Kidney tubule cell (primary cell): ENCODE data around the gene LPP.

Experiments used
- DNase-seq: peaks from one replicate; pipeline ENCODE4 v3.0.0-alpha.2; 2018; ENCODE audit warnings: low spot score

LPP gene

DNA sequence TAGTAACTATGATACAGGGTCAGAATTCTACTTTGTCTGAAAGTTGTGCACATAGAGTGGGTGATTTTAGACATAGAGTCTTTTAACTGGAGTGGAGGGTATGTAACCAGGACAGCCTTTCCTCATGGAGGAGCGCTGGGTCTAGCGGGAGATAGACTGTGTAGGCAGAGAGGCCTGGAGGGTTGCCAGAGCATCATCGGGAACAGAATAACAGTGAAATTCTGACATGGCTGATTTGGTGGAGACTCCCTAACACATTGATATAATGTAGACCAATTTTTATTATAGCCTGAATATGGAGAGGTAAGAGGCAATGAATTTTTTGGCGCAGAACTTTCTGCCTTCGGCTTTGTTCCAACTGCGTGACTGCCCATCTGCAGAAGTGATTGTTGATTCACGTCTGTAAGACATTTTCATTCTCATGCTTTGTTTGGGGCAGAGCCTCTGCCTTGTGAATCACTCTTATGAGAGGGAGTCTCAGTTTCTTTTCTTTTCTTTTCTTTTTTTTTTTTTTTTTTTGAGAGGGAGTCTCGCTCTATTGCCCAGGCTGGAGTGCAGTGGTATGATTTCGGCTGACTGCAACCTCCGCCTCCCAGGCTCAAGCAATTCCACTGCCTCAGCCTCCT lies 16.0 kb downstream of the LPP start:
- no peak for DNase-seq

DNA sequence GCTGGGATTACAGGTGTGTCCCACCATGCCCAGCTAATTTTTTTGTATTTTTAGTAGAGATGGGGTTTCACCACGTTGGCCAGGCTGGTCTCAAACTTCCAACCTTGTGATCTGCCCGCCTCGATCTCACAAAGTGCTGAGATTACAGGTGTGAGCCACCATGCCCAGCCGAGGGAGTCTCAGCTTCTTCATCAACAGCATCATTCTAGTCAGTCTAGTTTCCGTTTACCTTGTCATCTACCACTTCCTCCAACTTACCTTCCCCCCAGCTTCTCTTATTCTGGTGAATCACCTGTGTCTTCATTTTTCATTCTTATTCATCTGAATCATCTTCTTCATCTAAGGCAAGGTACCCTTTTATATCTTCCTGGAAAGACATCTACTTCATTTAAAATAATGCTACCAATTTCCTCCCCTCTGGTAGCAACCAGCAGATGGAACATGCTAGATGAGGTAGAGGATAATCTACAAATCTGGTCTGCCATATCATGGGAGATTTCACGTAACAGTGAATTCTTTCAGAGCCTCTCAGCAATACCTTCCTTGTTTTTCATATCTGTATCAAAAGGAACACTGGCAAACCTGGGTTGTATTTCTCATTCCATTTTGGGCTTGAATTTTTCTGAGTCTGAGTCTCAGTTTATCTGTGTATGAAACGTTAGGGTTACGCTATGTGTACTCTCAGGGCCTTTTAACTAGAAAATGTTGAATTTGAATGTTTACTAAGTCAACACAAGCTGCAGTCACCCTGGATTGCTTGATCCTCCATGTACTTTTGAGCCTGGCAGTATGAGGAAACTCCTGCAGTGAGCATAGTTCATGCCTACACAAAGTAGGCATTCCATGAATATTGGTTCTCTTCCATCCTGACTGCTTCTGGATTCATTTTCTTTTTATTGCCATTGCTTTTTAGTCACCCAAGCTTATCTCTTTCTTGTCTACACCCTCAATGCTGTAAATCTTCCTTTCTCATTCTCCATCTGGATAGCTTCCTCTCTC lies 16.8 kb downstream of the LPP start:
- DNase-seq, result peak; percentile 87

DNA sequence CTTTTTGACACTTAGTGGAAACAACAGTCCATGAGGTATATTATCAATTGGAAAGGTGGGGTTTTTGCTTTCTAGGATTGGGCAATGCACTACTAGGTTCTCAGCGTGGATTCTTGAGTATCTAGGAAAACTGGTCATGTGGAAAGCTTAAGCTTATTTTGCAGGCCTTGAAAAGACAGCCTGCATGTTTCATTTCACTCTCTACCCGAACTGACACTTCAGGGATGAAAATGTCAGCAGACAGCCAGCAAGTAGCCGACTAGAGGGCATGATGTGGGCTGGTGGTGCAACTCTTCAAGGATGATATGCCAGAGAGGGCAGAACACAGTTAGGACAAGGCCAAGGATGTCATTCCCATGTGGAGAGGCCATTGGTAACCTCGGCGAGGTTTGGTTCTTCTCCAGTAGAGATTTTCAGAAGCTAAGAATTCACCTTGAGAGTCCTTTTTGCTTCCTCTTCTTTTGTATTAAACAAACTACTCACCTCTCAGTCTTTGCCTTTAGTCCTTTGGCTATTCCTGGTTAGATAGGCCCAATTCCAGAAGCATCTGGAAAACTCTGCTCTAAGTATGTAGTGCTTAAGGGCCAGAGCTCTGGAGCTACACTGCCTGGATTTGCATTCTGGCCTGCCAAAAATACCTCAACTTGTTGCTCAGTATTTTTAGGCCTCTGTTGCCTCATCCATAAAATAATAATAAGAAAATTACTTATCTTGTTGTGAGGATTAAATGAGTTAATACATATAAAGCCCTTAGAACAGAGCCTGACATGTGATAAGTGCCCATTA lies 17.9 kb downstream of the LPP start:
- DNase-seq, result no peak

DNA sequence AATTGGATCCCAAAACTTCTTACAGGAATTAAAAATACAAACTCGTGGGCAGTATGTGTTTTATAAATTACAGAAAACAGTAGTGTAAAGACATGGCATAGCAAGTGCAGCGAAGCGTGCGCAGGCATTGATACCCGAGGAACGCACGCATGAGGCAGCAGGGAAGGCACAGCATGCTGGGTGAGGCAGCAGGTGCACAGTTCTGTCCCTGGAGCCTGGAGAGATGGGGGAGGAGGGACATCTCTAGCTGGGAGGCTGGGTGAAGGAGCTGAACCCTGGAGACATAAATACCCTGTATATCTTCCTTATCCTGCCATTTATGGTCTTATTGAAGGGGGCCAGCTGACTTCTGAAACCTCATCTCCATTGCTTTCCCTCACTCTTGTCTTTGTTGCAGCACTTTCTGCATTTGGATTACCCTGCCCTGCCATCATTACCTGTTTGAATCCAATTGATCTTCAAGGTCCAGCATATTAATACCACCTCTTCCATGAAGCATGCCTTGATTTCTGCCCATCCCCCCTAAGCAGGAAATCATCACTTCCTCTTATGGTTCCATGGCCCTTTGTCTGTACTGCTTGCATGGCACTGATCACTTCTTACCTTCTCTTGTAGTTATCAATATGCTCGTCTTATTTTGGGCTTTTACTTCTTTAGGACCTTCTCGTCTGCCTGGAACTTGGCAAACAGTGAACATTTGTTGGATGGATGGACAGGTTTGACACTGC lies 20.5 kb downstream of the LPP start:
- no peak for DNase-seq

DNA sequence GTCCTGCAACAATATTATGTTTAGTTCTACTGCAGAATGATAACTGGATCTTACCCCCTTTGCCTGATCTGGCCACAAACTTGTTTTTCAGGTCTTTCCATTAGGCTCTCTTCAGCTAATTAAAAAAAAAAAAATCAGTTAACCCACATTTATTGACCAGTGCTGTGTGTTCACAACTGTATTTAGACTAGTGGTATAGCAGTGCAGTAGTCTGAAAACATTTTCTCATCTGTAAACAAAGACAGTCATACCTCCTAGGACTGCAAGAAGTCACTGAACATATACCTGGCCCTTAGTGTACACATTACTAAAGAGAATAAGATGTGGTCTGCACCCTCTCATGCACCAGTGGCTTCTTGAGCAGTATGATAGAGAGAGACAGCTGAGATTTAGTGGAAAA lies 22.5 kb downstream of the LPP start:
- no peak for DNase-seq

DNA sequence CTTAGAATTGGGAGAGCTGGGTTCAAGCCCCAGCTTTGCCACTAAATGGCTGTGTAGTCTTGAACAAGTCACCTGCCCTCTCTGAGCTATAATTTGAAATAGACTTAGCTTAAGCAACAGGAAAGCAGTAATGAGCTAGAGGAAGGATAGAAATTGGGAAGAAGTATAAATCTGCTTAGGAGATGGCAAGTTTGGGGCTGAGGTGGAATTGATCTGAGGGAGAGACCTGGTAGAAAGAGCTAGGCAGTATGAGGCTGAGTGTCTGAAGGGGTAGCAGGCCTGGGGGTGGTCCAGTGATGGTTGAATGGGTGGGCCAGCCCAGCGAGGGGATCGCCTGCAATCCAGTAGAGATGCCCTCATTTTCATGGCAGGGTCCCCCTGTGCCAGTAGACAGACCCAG lies 22.9 kb downstream of the LPP start:
- DNase-seq, result no peak

DNA sequence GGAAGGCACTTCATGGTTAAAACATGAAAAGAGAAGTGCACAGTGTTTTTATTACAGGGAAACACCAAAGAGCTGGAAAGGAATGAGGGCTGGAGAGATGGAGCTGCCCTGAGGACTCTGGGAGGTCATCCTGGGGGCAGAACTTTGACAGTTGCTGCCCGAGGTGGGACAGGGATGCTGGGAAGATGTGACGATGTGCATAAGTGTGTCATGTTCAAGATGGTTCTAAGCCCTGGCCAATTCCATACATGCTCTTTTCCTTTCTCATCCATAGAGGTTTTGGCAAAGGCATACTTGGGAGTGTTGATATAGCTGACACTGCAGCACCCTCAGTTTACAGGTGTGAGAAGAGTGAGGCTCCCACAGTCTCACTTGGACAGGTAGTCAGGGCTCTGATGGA lies 23.8 kb downstream of the LPP start:
- no peak for DNase-seq

DNA sequence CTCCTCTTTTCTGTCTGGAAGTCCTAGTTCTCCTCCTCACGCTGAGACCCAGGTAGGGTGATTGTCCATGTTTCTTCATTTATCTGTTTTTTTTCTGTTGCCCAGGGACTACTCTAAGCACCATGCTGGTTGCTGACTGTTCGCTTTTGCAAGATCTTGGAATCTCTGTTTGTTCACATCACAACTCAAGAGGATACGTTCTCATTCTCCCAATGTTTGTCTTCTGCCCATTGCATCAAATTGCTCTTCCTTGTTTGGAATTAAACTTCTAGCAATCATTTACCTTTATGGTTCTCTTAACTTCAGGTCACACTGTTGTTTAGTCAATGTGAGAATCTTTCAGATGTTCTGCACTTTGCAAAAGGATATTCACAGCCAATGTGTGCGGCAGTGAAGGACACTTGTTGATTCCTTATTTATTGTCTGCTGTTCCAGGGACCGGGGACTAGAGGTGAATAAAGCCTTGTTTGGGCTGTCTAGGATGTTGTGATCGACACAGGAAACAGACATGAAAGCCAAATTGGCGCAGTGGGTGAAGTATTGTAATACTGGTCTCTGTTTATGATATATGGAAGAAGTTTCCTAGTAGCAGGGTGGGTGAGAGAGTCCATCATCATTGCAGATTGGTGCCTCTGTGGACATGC lies 24.5 kb downstream of the LPP start:
- DNase-seq, result no peak

DNA sequence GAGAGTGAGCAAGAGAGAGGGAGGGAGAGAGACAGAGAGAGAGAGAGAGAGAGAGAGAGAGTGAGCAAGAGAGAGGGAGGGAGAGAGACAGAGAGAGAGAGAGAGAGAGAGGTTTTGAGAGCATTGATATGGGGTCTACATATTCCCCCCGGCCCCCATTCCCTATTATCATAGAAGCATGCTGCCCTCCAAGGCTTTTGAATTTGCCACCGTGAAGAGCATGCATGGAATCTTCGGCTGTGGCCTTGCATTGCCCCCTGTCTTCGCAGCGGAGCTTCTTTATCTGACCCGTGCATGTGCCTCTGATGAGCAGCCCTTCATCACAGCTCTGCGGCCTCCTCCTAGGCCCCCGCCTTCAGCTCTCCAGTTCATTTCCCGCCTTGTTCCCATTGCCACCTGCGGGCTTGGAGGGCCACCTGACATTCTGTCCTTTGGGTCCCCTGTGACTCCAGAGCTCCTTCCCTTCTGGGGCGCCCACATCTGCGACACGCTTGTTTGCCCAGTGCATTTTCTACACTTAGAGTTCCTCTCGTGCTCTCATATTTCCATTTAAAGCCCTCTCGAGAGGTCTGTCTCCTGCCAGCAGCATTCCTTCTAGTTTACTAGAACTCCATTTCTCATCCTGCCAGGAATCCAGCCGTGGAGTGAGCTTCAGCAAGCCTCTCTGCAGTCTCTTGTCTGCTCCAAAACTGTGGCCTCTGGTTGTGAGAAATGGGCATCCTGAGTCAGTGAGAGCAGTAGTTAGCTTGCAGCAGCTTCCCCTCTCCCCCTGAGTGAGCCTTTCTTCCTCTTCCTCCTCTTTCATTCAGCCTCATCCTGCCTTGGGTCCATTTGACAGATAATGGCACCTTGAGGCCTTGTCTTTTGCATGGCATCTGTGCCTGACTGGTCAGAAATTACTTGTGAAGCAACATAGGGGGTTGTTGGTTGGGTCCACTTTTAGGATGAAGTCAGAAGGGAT lies 25.3 kb downstream of the LPP start:
- DNase-seq, result no peak

DNA sequence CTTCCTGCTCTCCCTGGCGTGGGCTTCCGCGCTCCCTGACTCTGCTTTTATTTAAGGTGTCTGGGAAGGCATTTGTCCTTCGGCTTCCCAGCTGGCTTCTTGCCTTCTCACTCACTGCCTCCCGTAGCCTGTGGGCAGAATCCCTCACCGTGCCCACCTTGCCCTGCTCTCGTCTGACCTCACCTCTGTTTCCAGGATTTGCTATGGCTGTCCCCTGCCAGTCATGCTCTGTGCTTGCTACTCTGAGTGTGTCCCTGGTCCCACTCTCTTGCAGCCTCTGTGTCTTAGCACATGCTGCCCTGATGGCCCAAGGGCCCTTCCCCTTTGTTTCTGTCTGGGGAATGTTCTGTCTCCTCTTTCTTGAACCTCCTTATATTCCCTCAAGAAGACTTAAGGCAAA lies 26.2 kb downstream of the LPP start:
- no peak for DNase-seq

DNA sequence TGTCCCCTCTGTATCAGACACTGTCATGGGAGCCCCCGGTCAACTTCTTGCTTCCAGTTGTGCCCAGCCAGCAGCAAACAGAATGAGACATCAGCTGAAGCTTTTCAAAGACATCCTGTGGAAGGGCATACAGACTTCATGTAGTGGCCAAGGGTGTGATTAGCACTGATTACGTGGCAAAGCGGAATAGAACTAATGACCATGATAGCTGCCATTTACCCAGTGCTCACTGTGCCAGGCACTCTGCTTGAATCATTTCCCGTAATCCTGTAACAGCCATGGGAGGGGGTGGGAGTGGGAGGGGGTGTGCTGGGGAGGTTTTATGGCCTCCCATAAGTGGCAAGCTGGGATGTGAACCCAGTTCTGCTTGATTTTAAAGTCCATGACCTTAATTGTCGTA lies 29.5 kb downstream of the LPP start:
- no peak for DNase-seq

DNA sequence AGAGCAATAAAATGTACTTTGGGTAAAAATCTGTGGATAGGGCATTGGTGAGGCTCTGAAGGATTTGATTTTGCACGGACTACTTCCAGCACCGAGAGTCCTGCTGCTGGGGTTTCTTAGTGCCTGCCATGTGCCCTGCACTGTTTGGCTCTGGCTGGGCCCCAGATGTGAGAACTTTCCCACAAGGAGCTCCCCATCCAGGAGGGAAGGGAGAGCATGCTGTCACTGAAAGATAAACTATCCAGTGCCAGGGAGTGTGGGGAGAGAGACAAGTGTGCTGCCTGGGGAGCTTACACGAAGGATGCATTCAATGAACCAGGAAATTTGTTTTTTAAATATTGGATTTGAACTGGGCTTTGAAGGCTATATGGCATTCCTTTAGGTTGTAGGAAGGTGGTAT lies 30.2 kb downstream of the LPP start:
- no peak for DNase-seq

DNA sequence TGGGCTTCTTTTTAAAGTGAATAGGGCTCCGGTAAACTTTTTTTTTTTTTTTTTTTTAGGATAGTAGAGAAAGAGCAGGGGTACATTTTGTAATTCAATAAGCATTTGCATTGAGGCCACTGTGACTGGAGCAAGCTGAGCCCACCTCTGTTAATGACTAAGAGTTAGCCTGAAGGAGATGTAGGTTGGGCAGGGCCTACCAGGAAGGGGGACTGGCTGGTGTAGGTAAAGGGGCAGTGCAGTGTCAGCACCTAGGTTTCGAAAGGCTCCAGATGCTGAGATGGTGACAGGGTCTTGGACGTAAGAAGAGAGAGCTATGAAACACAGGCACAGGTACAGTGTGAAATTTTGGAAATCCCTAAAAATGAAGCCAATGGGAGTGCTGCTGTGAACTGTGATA lies 30.7 kb downstream of the LPP start:
- no peak for DNase-seq

DNA sequence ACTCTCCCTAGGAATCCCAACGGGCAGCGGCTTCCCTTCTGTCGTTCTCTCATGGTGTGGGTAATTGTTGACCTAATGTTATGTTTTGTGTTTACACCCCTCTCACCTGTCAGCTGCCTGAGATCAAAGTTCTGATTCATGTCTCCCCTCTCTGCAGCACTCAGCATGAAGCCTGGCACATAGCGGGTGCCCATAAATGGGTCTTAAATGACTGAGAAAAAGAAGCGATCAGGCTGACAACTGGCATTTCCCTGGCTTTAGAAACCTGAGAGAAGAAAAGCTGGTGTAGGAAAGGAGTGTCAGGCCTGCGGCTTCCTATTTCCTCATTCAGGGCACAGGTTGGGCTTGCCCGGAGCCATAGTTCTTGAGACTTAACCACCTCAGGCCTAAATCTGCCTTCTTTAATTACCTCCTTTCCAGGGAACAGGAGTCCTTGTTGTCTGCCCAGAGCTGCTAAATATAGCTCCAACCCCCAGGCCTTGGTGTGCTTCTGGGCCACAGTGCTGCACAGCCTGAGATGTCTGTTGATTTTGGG lies 31.8 kb downstream of the LPP start:
- peak; percentile 56 for DNase-seq

DNA sequence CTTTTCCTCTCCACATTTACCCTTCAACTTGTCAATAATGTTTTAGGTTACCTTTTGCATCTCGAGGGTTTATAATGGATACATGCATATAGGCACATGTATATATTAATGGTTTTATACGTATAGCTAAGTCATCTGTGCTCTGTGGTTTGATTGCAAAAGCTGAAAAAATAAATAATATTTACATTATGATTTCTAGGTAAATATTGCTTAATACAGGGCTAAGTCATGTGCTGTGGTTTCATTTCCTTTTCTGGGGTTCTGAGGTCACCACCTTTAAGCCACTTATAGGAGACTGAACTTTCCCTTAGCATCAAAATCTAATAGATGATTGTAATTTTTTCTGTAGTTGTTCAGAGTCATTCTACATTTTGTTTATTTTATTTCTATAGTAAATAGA lies 33.1 kb downstream of the LPP start:
- no peak for DNase-seq

DNA sequence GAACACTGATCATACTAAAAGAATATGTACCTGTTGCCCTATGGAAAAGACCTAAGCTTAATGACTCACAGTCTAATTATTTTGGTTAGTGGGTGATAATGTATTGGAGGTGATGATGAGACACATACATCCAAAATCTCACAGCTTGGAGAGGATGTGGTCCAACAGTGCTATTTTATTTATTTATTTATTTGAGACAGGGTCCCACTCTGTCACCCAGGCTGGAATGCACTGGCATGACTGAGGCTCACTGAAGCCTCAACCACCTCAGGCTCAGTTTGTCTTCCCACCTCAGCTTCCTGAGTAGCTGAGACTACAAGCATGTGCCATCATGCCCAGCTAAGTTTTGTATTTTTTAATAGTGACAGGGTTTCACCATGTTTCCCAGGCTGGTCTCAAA lies 35.0 kb downstream of the LPP start:
- peak; percentile 74 for DNase-seq

DNA sequence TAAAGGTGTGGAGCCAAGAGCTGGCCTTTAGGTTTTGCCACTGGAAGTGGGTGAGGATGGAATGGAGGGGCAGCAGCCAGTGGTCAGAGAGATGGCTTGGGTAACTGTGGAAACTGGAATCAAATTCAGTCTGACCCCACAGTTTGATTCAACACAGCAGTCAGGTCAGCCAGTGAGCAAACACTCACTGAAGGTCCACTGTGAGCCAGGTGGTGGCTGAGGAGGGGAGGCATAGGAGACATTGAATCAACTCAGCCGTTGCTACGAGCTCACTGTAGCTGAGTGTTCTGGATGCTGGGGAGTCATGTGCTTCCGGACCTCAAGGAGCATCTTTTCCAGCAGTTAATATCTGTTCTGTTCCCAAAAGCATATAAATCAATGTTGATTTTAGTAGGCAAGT lies 37.5 kb downstream of the LPP start:
- no peak for DNase-seq

DNA sequence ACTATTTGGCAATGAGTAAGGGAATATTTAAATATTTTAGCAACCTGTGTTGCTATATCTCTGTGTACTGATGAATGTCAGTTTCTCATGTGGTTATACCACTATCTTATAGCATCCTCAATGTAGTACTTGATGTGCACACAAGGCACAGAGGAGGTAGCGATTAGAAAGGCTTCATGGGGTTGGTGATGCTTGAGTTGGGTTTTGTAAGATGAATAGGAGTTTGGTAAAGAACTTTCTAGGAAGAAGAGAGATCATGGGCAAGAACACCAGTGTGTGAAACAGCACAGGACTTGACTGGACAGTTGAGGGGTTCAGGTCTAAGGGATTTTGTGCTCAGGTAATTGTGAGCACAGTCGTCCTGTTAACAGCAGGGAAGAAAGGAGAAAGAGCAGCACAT lies 38.1 kb downstream of the LPP start:
- no peak for DNase-seq

DNA sequence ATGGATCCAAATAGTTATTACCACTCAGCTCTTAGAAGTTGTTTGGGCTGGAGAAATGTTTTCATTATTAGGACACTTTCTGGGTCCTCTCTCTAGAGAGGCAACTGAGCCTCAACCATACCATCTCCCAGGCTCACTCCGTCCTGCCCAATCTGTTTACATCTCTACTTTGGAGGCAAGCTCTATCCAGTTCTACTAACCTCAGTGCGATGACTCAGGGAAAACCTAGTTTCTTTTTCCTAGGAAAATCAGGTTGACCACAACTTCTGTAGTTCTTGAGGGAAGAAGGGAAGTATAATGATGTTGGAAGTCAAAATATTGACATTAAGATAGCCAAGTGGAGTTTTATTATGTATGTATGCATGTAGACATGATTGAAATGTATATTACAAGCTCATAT lies 40.4 kb downstream of the LPP start:
- DNase-seq, result peak; percentile 63
